GM12872 (cell line): Measurements from ENCODE around the gene ARHGEF7.

Experiments used
- CTCF ChIP-seq: IDR thresholded peaks from 3 replicates; pipeline ENCODE4 v1.5.1; 2011; ENCODE audit warnings: low read depth, mild to moderate bottlenecking, low read length, moderate library complexity; ENCODE audit not compliant: insufficient read depth

ARHGEF7 gene

GRCh38 chr13:111183087-111183645, 68.1 kb downstream of the ARHGEF7 start:
- TF ChIP-seq CTCF: no peak

- TF ChIP-seq CTCF: no peak
Measured at GRCh38 chr13:111183959-111184358, 68.8 kb downstream of the ARHGEF7 start.

GRCh38 chr13:111184458-111185401, 69.6 kb downstream of the ARHGEF7 start:
- TF ChIP-seq CTCF: no peak

GRCh38 chr13:111186305-111186935, 71.3 kb downstream of the ARHGEF7 start:
- TF ChIP-seq CTCF: no peak

- no peak for TF ChIP-seq CTCF
Measured at GRCh38 chr13:111187960-111188541, 72.9 kb downstream of the ARHGEF7 start.

GRCh38 chr13:111201304-111201940, 86.3 kb downstream of the ARHGEF7 start:
- TF ChIP-seq CTCF: no peak
